ENCODE data around the gene TLK1.

The TLK1 gene

GRCh38 chr2:171089489-171089888 lies 71.2 kb downstream of the TLK1 start:
- TF ChIP-seq GATA2 (IDR thresholded peaks at IDR 0.05; ENCODE audit: low read depth, low read length) (no peak), GATA3 (IDR thresholded peaks at IDR 0.05; ENCODE audit: low read depth, low read length) (no peak)

GRCh38 chr2:171088057-171088834 lies 72.4 kb downstream of the TLK1 start:
- TF ChIP-seq GATA3 (IDR thresholded peaks at IDR 0.05; ENCODE audit: low read depth, low read length) (no peak), GATA2 (IDR thresholded peaks at IDR 0.05; ENCODE audit: low read depth, low read length) (no peak)

GRCh38 chr2:171087547-171087946 lies 73.1 kb downstream of the TLK1 start:
- no peak for TF ChIP-seq GATA3 (IDR thresholded peaks at IDR 0.05; ENCODE audit: low read depth, low read length)
- TF ChIP-seq GATA2 (IDR thresholded peaks at IDR 0.05; ENCODE audit: low read depth, low read length) = no peak

GRCh38 chr2:171086352-171087290 lies 74.1 kb downstream of the TLK1 start:
- TF ChIP-seq GATA3 (IDR thresholded peaks at IDR 0.05; ENCODE audit: low read depth, low read length) = peak; percentile 79
- peak; percentile 86 for TF ChIP-seq GATA2 (IDR thresholded peaks at IDR 0.05; ENCODE audit: low read depth, low read length)

DNA sequence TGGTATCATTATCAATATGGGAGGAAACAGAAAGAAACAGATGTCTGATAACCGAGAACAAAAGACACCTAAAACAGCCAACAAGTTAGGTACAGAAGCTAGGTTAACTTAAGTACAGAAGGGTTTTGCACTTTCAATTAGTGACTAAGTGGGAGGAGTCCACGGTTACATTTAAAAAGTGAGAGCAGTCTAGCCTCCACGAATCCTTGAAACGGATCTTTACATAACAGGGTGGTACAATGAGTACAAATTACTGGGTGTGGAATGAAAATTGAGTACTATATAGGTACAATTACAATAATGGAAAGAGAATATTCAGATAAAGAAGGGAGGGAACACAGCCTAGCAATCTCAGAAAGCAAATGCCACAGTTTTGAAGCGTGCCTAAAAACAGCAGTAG lies 76.6 kb downstream of the TLK1 start:
- TF ChIP-seq GATA2 (IDR thresholded peaks at IDR 0.05; ENCODE audit: low read depth, low read length) (no peak), GATA3 (IDR thresholded peaks at IDR 0.05; ENCODE audit: low read depth, low read length) (no peak)

GRCh38 chr2:171083451-171083850 lies 77.2 kb downstream of the TLK1 start:
- no peak for TF ChIP-seq GATA3 (IDR thresholded peaks at IDR 0.05; ENCODE audit: low read depth, low read length)
- TF ChIP-seq GATA2 (IDR thresholded peaks at IDR 0.05; ENCODE audit: low read depth, low read length) = no peak

DNA sequence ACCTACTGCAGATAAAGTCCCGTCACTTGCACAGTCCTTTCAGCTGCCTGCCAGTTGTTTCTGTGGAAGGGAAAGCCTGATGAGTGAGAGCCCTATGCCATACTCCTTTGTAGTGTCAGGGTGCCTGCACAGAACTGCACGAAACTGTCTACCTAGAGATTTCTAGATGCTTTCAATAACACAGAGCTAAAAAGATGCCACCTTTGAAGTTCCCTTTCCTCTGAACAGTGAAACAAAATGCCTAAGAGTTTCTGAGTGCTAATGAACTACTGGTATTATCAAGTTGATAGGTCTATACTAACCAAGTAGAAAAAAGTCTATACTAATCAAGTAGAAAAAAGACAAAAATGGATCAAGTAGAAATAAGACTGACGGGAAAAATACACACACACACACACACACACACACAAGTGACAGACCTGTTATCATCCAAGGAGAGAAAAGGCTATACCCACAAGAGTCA lies 79.0 kb downstream of the TLK1 start:
- TF ChIP-seq GATA2 (IDR thresholded peaks at IDR 0.05; ENCODE audit: low read depth, low read length) (no peak), GATA3 (IDR thresholded peaks at IDR 0.05; ENCODE audit: low read depth, low read length) (no peak)

- TF ChIP-seq GATA3 (IDR thresholded peaks at IDR 0.05; ENCODE audit: low read depth, low read length) = no peak
- TF ChIP-seq GATA2 (IDR thresholded peaks at IDR 0.05; ENCODE audit: low read depth, low read length) = no peak
These were observed 80.1 kb downstream of the TLK1 start for GRCh38 chr2:171080607-171081006.

DNA sequence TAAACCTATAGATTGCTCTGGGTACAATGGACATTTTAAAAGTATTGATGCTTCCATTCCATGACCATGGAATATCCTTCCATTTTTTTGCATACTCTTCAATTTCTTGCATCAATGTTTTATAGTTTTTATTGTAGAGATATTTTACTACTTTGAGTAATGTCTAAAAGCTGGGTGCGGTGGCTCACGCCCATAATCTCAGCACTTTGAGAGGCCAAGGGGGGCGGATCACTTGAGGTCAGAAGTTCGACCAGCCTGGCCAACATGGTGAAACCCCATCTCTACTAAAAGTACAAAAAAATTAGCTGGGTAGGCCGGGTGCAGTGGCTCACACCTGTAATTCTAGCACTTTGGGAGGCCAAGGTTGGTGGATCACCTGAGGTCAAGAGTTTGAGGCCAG lies 88.5 kb downstream of the TLK1 start:
- TF ChIP-seq GATA3 (IDR thresholded peaks at IDR 0.05; ENCODE audit: low read depth, low read length) (no peak), GATA2 (IDR thresholded peaks at IDR 0.05; ENCODE audit: low read depth, low read length) (no peak)

GRCh38 chr2:171069286-171069956 lies 91.3 kb downstream of the TLK1 start:
- no peak for TF ChIP-seq GATA3 (IDR thresholded peaks at IDR 0.05; ENCODE audit: low read depth, low read length)
- TF ChIP-seq GATA2 (IDR thresholded peaks at IDR 0.05; ENCODE audit: low read depth, low read length) = no peak

DNA sequence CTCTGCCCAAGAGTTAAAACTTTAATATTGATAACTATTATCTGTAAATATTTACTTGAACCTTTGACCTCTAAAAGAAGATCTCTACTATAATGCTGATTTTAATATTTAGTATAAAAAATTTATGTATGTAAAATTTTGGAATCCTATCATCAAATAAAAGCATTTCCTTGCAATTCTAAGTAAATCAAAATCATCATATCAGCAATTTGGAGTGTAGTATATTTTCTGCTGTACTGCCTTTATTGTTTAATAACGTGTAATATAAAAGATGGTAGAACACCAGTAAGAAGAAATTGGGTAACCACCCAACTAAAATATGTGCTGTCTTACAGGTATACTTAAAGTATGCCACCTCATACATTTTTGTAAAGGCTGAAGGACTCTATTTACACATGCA lies 94.6 kb downstream of the TLK1 start:
- TF ChIP-seq GATA3 (IDR thresholded peaks at IDR 0.05; ENCODE audit: low read depth, low read length) (no peak), GATA2 (IDR thresholded peaks at IDR 0.05; ENCODE audit: low read depth, low read length) (no peak)

GRCh38 chr2:171057575-171057974 lies 103.1 kb downstream of the TLK1 start:
- TF ChIP-seq GATA3 (IDR thresholded peaks at IDR 0.05; ENCODE audit: low read depth, low read length) = no peak
- no peak for TF ChIP-seq GATA2 (IDR thresholded peaks at IDR 0.05; ENCODE audit: low read depth, low read length)

DNA sequence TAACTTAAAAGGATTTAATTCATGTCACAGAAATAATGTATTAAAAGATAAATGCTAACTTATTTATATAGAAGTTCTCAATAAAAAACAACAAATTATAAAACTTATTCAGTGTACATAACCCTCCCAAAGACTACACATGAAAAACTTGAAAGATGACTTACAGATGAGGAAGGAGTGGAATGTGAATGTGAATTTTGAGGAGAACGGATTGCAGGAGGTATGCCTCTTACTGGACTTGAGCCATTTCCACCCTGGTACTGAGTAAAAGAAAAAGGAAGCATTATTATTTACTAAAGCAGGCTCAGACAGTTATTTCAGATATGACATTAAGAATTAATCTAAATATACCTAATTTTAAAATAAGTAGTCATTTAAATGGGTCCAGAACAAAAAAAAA lies 104.4 kb downstream of the TLK1 start:
- TF ChIP-seq GATA3 (IDR thresholded peaks at IDR 0.05; ENCODE audit: low read depth, low read length) (no peak), GATA2 (IDR thresholded peaks at IDR 0.05; ENCODE audit: low read depth, low read length) (no peak)

- TF ChIP-seq GATA2 (IDR thresholded peaks at IDR 0.05; ENCODE audit: low read depth, low read length) = no peak
These were observed 111.0 kb downstream of the TLK1 start for GRCh38 chr2:171049691-171050090.
